ENCODE data around the gene C8A. TPM values are rescaled to one million over a fixed set of nuclear protein-coding genes. Genes with fewer than 3 reads are reported as not detected.

C8A gene
- total and polyA plus RNA-seq, 2 of the 8 experiments (the other 6 are each of a cell fraction or from before 2014, with no cell fraction given): not detected

- no peak for TF ChIP-seq POLR2AphosphoS5 (IDR thresholded peaks at IDR 0.05; ENCODE audit: low read depth, low read length)
- TF ChIP-seq SRF (IDR thresholded peaks at IDR 0.05; ENCODE audit: low read depth, low read length): no peak
Observed at GRCh38 chr1:56867491-56867890, 12.9 kb downstream of the C8A start (continued).

All from H1 (cell line).